Measurements from ENCODE around the gene CELA3B. TPM values are rescaled to one million over a fixed set of nuclear protein-coding genes. Genes with fewer than 3 reads are reported as not detected.
"Not testable (repeated sequence)": the region's sequence is repeated elsewhere in the genome, so short reads cannot be mapped to it uniquely, and the experiment has no call there.

The CELA3B gene
- total and polyA plus RNA-seq, 2 of the 8 experiments (the other 6 are each of a cell fraction or from before 2014, with no cell fraction given), result not detected

DNA sequence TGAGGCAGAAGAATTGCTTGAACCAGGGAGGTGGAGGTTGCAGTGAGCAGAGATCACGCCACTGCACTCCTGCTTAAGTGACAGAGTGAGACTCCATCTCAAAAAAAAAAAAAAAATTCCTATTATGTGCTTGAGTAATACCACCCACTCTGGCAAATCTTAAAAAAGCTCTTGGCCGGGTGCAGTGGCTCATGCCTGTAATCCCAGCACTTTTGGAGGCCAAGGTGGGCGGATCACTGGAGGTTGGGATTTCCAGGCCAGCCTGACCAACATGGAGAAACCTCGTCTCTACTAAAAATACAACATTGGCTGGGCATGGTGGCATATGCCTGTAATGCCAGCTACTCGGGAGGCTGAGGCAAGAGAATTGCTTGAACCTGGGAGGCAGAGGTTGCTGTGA lies 58.0 kb downstream of the CELA3B start:
- H2BK20ac ChIP-seq (ENCODE audit: low read length); H2AFZ ChIP-seq (ENCODE audit: low read length); H2BK12ac ChIP-seq (ENCODE audit: low read depth, low read length); H4K91ac ChIP-seq (replicated peaks; ENCODE audit: insufficient read length, low read length); H2AK5ac ChIP-seq (ENCODE audit: low read depth, low read length); H2BK120ac ChIP-seq (replicated peaks; ENCODE audit: low read depth, low read length); H3K4me3 ChIP-seq (ENCODE audit: extremely low read depth in 1 of 4, insufficient read depth in 2 of 4, low read depth in 3 of 4, low read length in 4 of 4); H3K23ac ChIP-seq (ENCODE audit: insufficient read length); H3K79me2 ChIP-seq (ENCODE audit: control insufficient read depth in 1 of 2, insufficient read depth in 2 of 2, low read length in 2 of 2); DNase-seq (ENCODE audit: low read depth in 1 of 2, low spot score in 2 of 2); H3K79me1 ChIP-seq (ENCODE audit: low read depth, low read length); H3K9me3 ChIP-seq (ENCODE audit: insufficient read depth in 2 of 2, low read depth in 1 of 2, low read length in 1 of 2); H4K8ac ChIP-seq (ENCODE audit: extremely low read depth, insufficient read depth, low read length); H4K20me1 ChIP-seq (replicated peaks in 1 of 2; ENCODE audit: control insufficient read depth in 1 of 2, insufficient read depth in 2 of 2, low read length in 2 of 2); H3K9ac ChIP-seq (replicated peaks in 1 of 4; ENCODE audit: extremely low read depth in 1 of 4, low read depth in 3 of 4, low read length in 3 of 4); H3K4me1 ChIP-seq (replicated peaks in 1 of 4; ENCODE audit: control insufficient read depth in 3 of 4, insufficient read depth in 4 of 4, low read length in 3 of 4); FAIRE-seq; H3K27ac ChIP-seq (ENCODE audit: low read depth, low read length); H2BK5ac ChIP-seq (ENCODE audit: low read depth, low read length); H3K4ac ChIP-seq (replicated peaks; ENCODE audit: insufficient read length, low read depth, low read length); H3K56ac ChIP-seq (replicated peaks; ENCODE audit: insufficient read length, low read depth, low read length); H3K4me2 ChIP-seq (ENCODE audit: insufficient read depth in 1 of 2, low read depth in 2 of 2, low read length in 2 of 2); H3K27me3 ChIP-seq (replicated peaks in 1 of 4; ENCODE audit: control insufficient read depth in 3 of 4, extremely low read depth in 1 of 4, insufficient read depth in 3 of 4, low read length in 3 of 4); H3K14ac ChIP-seq (ENCODE audit: insufficient read length); H3K23me2 ChIP-seq (ENCODE audit: low read depth, low read length); H3K36me3 ChIP-seq (ENCODE audit: control insufficient read depth in 2 of 4, insufficient read depth in 4 of 4, low read length in 3 of 4); H4K5ac ChIP-seq (ENCODE audit: insufficient read length, low read depth, low read length); H3K18ac ChIP-seq (ENCODE audit: extremely low read depth, low read length); H2BK15ac ChIP-seq (ENCODE audit: low read length): not testable (repeated sequence)
- CTCF ChIA-PET (ENCODE audit: partially characterized antibody), result interaction anchor here (0.8 kb wide), 1 partner anchor 17 kb away, joined by 4 read pairs; no protein-coding TSS in a partner anchor
- POLR2A ChIA-PET (ENCODE audit: partially characterized antibody), result interaction anchor here (0.6 to 4.5 kb wide), 2 partner anchors 10 to 32 kb away, joined by 3 to 26 read pairs; no protein-coding TSS in a partner anchor
- 87% methylated on average over 5 of the region's 5 CpGs; no CpG with 5 or more reads in 1 of the 2 experiments for WGBS, 2 experiments (ENCODE audit: extremely low coverage in 1 of 2, insufficient coverage in 1 of 2, insufficient read length in 1 of 2, insufficient replicate concordance in 2 of 2, low coverage in 1 of 2, low lambda C conversion rate in 2 of 2, missing lambda C conversion rate in 1 of 2)

Measured in H1 (cell line).